HFFc6 (cell line): ENCODE data around the gene HOXA5. TPM values are rescaled to one million over a fixed set of nuclear protein-coding genes. Genes with fewer than 3 reads are reported as not detected.

ENCODE experiments used
- DNase-seq: peaks from one replicate; pipeline ENCODE4 v3.0.0-alpha.2; 2018
- H3K27ac Mint-ChIP-seq: 2 replicates; pipeline ENCODE4 v1.8.0; 2020; ENCODE audit warnings: mild to moderate bottlenecking, mixed read lengths
- H3K27me3 Mint-ChIP-seq: 2 replicates; pipeline ENCODE4 v1.8.0; 2021; ENCODE audit warnings: mild to moderate bottlenecking, moderate library complexity, mixed read lengths; ENCODE audit not compliant: insufficient read depth
- H3K36me3 Mint-ChIP-seq: 2 replicates; pipeline ENCODE4 v1.8.0; 2021; ENCODE audit warnings: low read depth, mixed read lengths
- H3K4me1 Mint-ChIP-seq: 2 replicates; pipeline ENCODE4 v1.8.0; 2020; ENCODE audit warnings: low read depth, mixed read lengths
- H3K4me3 Mint-ChIP-seq: 2 replicates; pipeline ENCODE4 v1.8.0; 2020; ENCODE audit warnings: mild to moderate bottlenecking, moderate library complexity, mixed read lengths
- H3K9me3 Mint-ChIP-seq: 2 replicates; pipeline ENCODE4 v1.8.0; 2020; ENCODE audit warnings: mild to moderate bottlenecking, mixed read lengths
- total RNA-seq, 6 experiments: library from RNA; stranded (reverse); fragmentation: NEBNext Ultra II Directional; extraction: Animal tissue kit (Norgen Biotek cat#: 25700); gene quantifications; 2 replicates in 1 of 6; 3 replicates in 5 of 6; pipeline ENCODE4 v1.2.3, GENCODE V29; 2021
- TF ChIP-seq, protein P1 (sequence below): fragments of 200-600 bp; sonication (generic); IDR thresholded peaks from 2 replicates; pipeline ENCODE4 v1.5.0; 2021; ENCODE audit warnings: antibody characterized with exemption, mild to moderate bottlenecking

Gene HOXA5
- total RNA-seq, 6 experiments from 2014 or later: 2.0 to 3.8 (median 2.8) TPM

DNA sequence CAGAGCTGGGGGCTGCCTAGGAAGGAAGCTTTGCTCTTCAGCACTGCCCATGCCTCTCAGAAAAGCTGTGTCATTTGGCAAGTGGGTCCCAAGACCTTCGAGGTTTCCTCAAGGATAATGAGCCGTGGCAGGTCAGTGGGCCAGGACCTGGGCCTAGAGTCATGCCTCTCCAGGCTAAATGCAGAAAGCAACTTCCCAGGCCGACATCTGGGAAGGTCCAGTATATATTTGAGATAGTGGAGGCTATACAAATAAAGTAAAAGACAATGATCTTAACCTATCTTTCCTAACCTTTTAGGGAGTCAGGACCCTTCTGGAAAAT lies 33.0 kb upstream of the HOXA5 start:
- H3K27me3 Mint-ChIP-seq: peaks cover 24% of the 10 kb centered on the region
- DNase-seq: no peak
- H3K9me3 Mint-ChIP-seq: no peaks in the 10 kb centered on the region
- peaks cover 62% of the 10 kb centered on the region for H3K4me1 Mint-ChIP-seq
- H3K36me3 Mint-ChIP-seq: peaks cover 50% of the 10 kb centered on the region
- H3K4me3 Mint-ChIP-seq: peak overlapping the region; percentile 93
- TF ChIP-seq, protein P1, sequence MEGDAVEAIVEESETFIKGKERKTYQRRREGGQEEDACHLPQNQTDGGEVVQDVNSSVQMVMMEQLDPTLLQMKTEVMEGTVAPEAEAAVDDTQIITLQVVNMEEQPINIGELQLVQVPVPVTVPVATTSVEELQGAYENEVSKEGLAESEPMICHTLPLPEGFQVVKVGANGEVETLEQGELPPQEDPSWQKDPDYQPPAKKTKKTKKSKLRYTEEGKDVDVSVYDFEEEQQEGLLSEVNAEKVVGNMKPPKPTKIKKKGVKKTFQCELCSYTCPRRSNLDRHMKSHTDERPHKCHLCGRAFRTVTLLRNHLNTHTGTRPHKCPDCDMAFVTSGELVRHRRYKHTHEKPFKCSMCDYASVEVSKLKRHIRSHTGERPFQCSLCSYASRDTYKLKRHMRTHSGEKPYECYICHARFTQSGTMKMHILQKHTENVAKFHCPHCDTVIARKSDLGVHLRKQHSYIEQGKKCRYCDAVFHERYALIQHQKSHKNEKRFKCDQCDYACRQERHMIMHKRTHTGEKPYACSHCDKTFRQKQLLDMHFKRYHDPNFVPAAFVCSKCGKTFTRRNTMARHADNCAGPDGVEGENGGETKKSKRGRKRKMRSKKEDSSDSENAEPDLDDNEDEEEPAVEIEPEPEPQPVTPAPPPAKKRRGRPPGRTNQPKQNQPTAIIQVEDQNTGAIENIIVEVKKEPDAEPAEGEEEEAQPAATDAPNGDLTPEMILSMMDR: no peak
- H3K27ac Mint-ChIP-seq: peak overlapping the region; percentile 97

DNA sequence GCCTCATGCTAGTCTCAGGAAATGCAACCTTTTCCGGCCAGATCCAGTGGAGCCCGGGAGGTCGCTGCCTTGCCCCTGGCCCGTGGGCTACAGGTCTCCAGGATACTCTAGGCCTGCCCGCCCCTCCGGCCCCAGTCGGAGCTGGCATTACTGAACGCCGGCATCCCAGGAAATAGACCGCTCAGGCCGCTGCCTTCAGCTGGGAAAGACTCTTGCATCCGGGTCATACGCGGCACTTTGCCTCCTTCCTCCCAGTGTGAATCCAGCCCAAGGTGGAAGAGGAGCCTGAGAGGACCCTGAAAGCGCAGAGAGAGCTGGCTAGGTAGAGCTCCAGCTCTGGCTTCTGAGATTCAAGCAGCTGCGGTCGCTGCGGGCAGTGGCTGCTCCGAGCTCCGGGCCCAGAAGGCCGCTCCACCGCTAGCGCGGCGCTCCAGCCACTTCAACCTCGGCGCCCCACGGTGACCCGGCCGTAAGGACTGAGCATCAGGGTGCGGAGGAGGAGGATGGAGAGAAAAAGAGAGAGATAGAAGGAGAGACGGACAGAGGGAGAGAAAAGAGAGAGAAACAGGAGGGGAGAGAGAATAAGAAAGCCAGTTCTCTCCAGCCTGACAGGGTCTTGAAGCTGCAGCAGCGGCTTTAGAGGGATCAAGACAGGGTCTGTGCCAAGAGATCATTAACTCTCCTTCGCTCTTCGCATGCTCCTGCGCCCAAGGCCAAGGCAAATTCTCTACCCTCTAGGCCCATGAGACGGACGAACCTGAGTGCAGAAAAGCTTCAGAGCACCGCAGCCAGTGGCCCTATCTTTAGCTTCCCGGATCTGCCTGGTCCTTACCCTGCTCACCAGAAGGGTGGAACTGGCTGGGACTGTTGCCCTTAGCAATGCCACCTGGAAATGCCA lies 32.4 kb upstream of the HOXA5 start:
- Mint-ChIP-seq H3K9me3 (no peaks in the 10 kb centered on the region), H3K36me3 (peaks cover 56% of the 10 kb centered on the region), H3K4me1 (peaks cover 62% of the 10 kb centered on the region), H3K4me3 (peak overlapping the region; percentile 93), H3K27me3 (peaks cover 28% of the 10 kb centered on the region), H3K27ac (peak overlapping the region; percentile 97)
- TF ChIP-seq, protein P1: no peak
- DNase-seq: no peak

- H3K36me3 Mint-ChIP-seq: peaks cover 65% of the 10 kb centered on the region
- no peaks in the 10 kb centered on the region for H3K9me3 Mint-ChIP-seq
- H3K4me3 Mint-ChIP-seq: peak overlapping the region; percentile 93
- peaks cover 28% of the 10 kb centered on the region for H3K27me3 Mint-ChIP-seq
- DNase-seq: peak; percentile 84
- H3K4me1 Mint-ChIP-seq: peaks cover 55% of the 10 kb centered on the region
- TF ChIP-seq, protein P1: no peak
- peak overlapping the region; percentile 97 for H3K27ac Mint-ChIP-seq
Observed at GRCh38 chr7:27174874-27175625, 31.6 kb upstream of the HOXA5 start.

DNA sequence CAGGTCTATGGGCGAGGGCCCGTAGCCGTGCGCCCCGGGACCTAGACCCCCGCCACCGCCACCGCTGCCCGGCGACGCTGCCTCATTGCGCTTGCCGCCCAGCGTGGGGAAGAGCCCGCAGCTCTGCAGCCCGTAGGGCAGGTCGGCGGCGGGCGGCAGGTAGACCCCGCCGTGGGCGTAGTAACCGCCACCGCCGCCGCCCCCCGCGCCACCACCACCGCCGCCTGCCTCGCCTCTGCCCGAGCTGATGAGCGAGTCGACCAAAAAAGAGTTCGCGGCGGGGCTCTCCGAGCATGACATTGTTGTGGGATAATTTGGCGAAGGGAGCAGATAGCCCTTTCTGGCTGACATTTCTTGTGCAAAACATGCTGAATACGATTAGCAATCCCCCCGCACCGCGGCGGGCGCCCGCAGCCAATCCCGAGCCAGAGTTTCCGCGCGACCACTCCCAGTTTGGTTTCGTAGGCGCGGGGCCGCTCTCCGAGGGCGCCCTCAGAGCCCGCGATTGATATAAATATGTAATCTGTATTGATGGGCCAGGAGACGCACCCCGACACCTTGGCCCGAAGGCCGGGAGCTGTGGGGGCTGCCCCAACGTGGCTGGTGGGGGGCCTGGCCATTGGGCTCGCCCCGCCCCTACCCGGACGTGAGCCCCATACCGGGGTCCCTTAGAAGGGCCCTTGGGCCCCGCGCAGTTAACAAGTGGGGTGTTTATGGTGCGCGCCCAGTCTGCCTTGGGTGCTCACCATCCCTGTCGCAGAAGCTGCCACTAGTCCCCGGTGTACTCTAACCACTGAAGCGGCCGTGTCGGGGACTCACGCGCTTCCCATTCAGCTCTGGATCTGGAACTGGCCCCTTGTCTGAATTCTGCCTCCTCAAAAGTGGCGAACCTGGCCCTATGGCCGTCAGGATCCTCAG lies 30.7 kb upstream of the HOXA5 start, which contains the start of gene HOXA10:
HOXA10 (minus strand) TSS at position 365 of the 918 bp plus-strand sequence; CDS start at position 351, 14 bp downstream.
- Mint-ChIP-seq H3K27ac (peak within 1 kb of the TSS; percentile 99), H3K9me3 (no peaks in the 10 kb centered on the region), H3K27me3 (peaks cover 24% of the 10 kb centered on the region), H3K4me1 (peaks cover 55% of the 10 kb centered on the region), H3K36me3 (peaks cover 61% of the 10 kb centered on the region), H3K4me3 (peak within 1 kb of the TSS; percentile 96)
- DNase-seq: peak; percentile 71
- TF ChIP-seq, protein P1: no peak

GRCh38 chr7:27173511-27173955 lies 30.1 kb upstream of the HOXA5 start:
- DNase-seq: no peak
- TF ChIP-seq, protein P1: no peak
- peaks cover 25% of the 10 kb centered on the region for H3K27me3 Mint-ChIP-seq
- H3K9me3 Mint-ChIP-seq: no peaks in the 10 kb centered on the region
- H3K4me1 Mint-ChIP-seq: peaks cover 57% of the 10 kb centered on the region
- H3K36me3 Mint-ChIP-seq: peaks cover 61% of the 10 kb centered on the region
- H3K4me3 Mint-ChIP-seq: peak overlapping the region; percentile 93
- H3K27ac Mint-ChIP-seq: no peak overlapping the region; the same call in 1 of the 2 replicates
